OCI-LY7 (cell line): ENCODE results near the gene BPIFB2. TPM values are rescaled to one million over a fixed set of nuclear protein-coding genes. Genes with fewer than 3 reads are reported as not detected.

ENCODE experiments used
- BruUV-seq: library from RNA; stranded (reverse); fragments of 400-500 nt; replicated peaks from 2 replicates; lab custom pipeline; 2021; lab: Mats Ljungman, UMichigan
- CTCF ChIA-PET: fragments of 300-600 bp; sonication (Branson Sonifier 250); formaldehyde crosslinking; loops from one replicate; lab custom pipeline; 2022; ENCODE audit warnings: antibody characterized with exemption; ENCODE audit not compliant: unreplicated experiment; lab: Charles Lee
- POLR2A ChIA-PET: fragments of 300-600 bp; sonication (Branson Sonifier 250); formaldehyde crosslinking; loops from one replicate; lab custom pipeline; 2022; ENCODE audit warnings: antibody characterized with exemption; lab: Charles Lee
- DNase-seq: peaks from one replicate; pipeline ENCODE4 v3.0.0-alpha.2; 2015; ENCODE audit warnings: low spot score
- H2AFZ ChIP-seq: fragments of 200-600 bp; sonication (generic), shearing (Covaris generic); 2 replicates; pipeline ENCODE4 v1.6.1; 2014; ENCODE audit warnings: mild to moderate bottlenecking, antibody characterized with exemption, low read length, moderate library complexity
- H3K27ac ChIP-seq: fragments of 200-600 bp; sonication (generic); 2 replicates; pipeline ENCODE4 v1.5.1; 2014; ENCODE audit warnings: mixed run types, low read depth, mild to moderate bottlenecking, moderate library complexity, low read length, inconsistent platforms; ENCODE audit not compliant: poor library complexity, severe bottlenecking
- H3K36me3 ChIP-seq: fragments of 200-600 bp; sonication (generic); 2 replicates; pipeline ENCODE4 v1.6.1; 2014; ENCODE audit warnings: mild to moderate bottlenecking, antibody characterized with exemption, low read length, moderate library complexity, mixed read lengths; ENCODE audit not compliant: insufficient read depth
- H3K4me1 ChIP-seq: fragments of 200-600 bp; sonication (generic); 2 replicates; pipeline ENCODE4 v1.5.1; 2014; ENCODE audit warnings: mild to moderate bottlenecking, low read length; ENCODE audit not compliant: insufficient read depth, poor library complexity, severe bottlenecking
- H3K4me2 ChIP-seq: fragments of 200-600 bp; sonication (generic); 2 replicates; pipeline ENCODE4 v1.6.1; 2014; ENCODE audit warnings: mild to moderate bottlenecking, low read length
- H3K4me3 ChIP-seq: fragments of 200-600 bp; sonication (generic); 2 replicates; pipeline ENCODE4 v1.5.1; 2014; ENCODE audit warnings: mild to moderate bottlenecking, low read depth, low read length; ENCODE audit not compliant: poor library complexity, severe bottlenecking
- H3K79me2 ChIP-seq: fragments of 200-600 bp; sonication (generic); 2 replicates; pipeline ENCODE4 v1.6.1; 2016; ENCODE audit warnings: low read depth, mild to moderate bottlenecking, low read length, moderate library complexity, mixed read lengths; ENCODE audit not compliant: insufficient read depth
- H3K9me2 ChIP-seq: fragments of 200-600 bp; sonication (generic); 2 replicates; pipeline ENCODE4 v1.6.1; 2016; ENCODE audit warnings: mild to moderate bottlenecking, low read length, mixed read lengths; ENCODE audit not compliant: insufficient read depth
- H3K9me3 ChIP-seq: fragments of 200-600 bp; sonication (generic); 2 replicates; pipeline ENCODE4 v1.6.1; 2014; ENCODE audit warnings: mild to moderate bottlenecking, mixed run types, low read length, mixed read lengths
- H4K20me1 ChIP-seq: fragments of 200-600 bp; sonication (generic); 2 replicates; pipeline ENCODE4 v1.6.1; 2014; ENCODE audit warnings: mild to moderate bottlenecking, antibody characterized with exemption, low read length, moderate library complexity, mixed read lengths; ENCODE audit not compliant: insufficient read depth
- CTCF ChIP-seq: fragments of 200-600 bp; sonication (generic); conservative IDR thresholded peaks from 2 replicates; pipeline ENCODE4 v1.5.1; 2014; ENCODE audit warnings: mild to moderate bottlenecking, antibody characterized with exemption, low read length, moderate library complexity, mixed read lengths
- EZH2phosphoT487 ChIP-seq: fragments of 200-600 bp; sonication (generic); IDR thresholded peaks from 2 replicates; pipeline ENCODE4 v1.6.1; 2018; ENCODE audit warnings: low read depth, borderline replicate concordance, mild to moderate bottlenecking, mixed run types, antibody characterized with exemption, low read length, moderate library complexity, mixed read lengths
- intact Hi-C: fragments of 100-400 bp; cut with micrococcal nuclease; formaldehyde crosslinking; loops from one replicate; pipeline ENCODE4 v1.10.0; 2022; ENCODE audit not compliant: unreplicated experiment
- total RNA-seq, 2 experiments: library from RNA; depleted of rRNA in 1 of 2; stranded (reverse); fragments of >200 nt in 1 of 2; shearing (Covaris generic) in 1 of 2; gene quantifications; 2 replicates each; pipeline ENCODE4 v1.2.3, GENCODE V29; 2014 to 2022

The BPIFB2 gene
- total RNA-seq, 2 experiments from 2014 or later = not detected

- intact Hi-C loops = no loop called here
- Histone ChIP-seq H2AFZ (no peak overlapping the region), H3K79me2 (no peaks in the 10 kb centered on the region), H3K4me2 (no peak overlapping the region), H4K20me1 (no peaks in the 10 kb centered on the region), H3K4me1 (no peaks in the 10 kb centered on the region), H3K27ac (no peak overlapping the region), H3K9me2 (no peaks in the 10 kb centered on the region), H3K9me3 (peaks cover 3% of the 10 kb centered on the region; the same call in 1 of the 2 replicates), H3K36me3 (no peaks in the 10 kb centered on the region), H3K4me3 (no peak overlapping the region)
- BruUV-seq = no TSS peak
- ChIA-PET CTCF (interaction anchor here (0.6 kb wide), 1 partner anchor 14 kb away, joined by 3 read pairs; no protein-coding TSS in a partner anchor), POLR2A (interaction anchor here (0.6 kb wide), 1 partner anchor 177 kb away, joined by 10 read pairs; no protein-coding TSS in a partner anchor)
- DNase-seq = no peak
- TF ChIP-seq CTCF (no peak), EZH2phosphoT487 (no peak)
Observed at GRCh38 chr20:33010133-33010504, 2.6 kb downstream of the BPIFB2 start.

GRCh38 chr20:33010674-33011449 is 3.4 kb downstream of the BPIFB2 start:
- DNase-seq = no peak
- CTCF ChIA-PET = no interaction called here

More at GRCh38 chr20:33010674-33011449, 3.4 kb downstream of the BPIFB2 start:
- Histone ChIP-seq H3K4me3 (no peak overlapping the region), H3K9me3 (no peaks in the 10 kb centered on the region), H3K4me1 (no peaks in the 10 kb centered on the region), H3K36me3 (no peaks in the 10 kb centered on the region), H4K20me1 (no peaks in the 10 kb centered on the region), H3K9me2 (no peaks in the 10 kb centered on the region), H3K27ac (no peak overlapping the region), H3K4me2 (no peak overlapping the region), H3K79me2 (no peaks in the 10 kb centered on the region), H2AFZ (no peak overlapping the region)
- POLR2A ChIA-PET = no interaction called here
- intact Hi-C loops = no loop called here
- no TSS peak for BruUV-seq
- TF ChIP-seq CTCF (no peak), EZH2phosphoT487 (no peak)
